Neutrophil (primary cell): ENCODE measurements around the gene CFAP43.

Source experiments
- H3K27ac ChIP-seq: fragments of 200-600 bp; sonication (generic); 2 replicates; pipeline ENCODE4 v1.5.1; 2016; ENCODE audit warnings: mild to moderate bottlenecking, moderate library complexity
- H3K27me3 ChIP-seq: fragments of 200-600 bp; sonication (generic); 2 replicates; pipeline ENCODE4 v1.6.0; 2016; ENCODE audit warnings: mild to moderate bottlenecking
- H3K36me3 ChIP-seq: fragments of 200-600 bp; sonication (generic); 2 replicates; pipeline ENCODE4 v1.5.1; 2017
- H3K4me1 ChIP-seq, 2 experiments: fragments of 200-600 bp in 1 of 2; sonication (generic) in 1 of 2; 1 replicate in 1 of 2; 2 replicates in 1 of 2; pipeline versions ENCODE4 v1.5.1 to v1.6.1; 2013 to 2016; ENCODE audit warnings: low read depth in 1 of 2, low read length in 1 of 2, mild to moderate bottlenecking in 1 of 2, moderate library complexity in 1 of 2; ENCODE audit not compliant: control insufficient read depth in 1 of 2, insufficient read depth in 1 of 2
- H3K4me3 ChIP-seq, 2 experiments: fragments of 200-600 bp in 1 of 2; sonication (generic) in 1 of 2; 1 replicate in 1 of 2; 2 replicates in 1 of 2; pipeline ENCODE4 v1.5.1; 2013 to 2016; ENCODE audit warnings: low read depth in 1 of 2, low read length in 1 of 2, mild to moderate bottlenecking in 1 of 2, moderate library complexity in 1 of 2
- H3K9me3 ChIP-seq: fragments of 200-600 bp; sonication (generic); 2 replicates; pipeline ENCODE4 v1.5.1; 2016
- TF ChIP-seq, protein P1 (sequence below): fragments of 200-600 bp; sonication (generic); IDR thresholded peaks from 2 replicates; pipeline ENCODE4 v1.5.1; 2016; ENCODE audit warnings: antibody characterized with exemption

CFAP43 gene

DNA sequence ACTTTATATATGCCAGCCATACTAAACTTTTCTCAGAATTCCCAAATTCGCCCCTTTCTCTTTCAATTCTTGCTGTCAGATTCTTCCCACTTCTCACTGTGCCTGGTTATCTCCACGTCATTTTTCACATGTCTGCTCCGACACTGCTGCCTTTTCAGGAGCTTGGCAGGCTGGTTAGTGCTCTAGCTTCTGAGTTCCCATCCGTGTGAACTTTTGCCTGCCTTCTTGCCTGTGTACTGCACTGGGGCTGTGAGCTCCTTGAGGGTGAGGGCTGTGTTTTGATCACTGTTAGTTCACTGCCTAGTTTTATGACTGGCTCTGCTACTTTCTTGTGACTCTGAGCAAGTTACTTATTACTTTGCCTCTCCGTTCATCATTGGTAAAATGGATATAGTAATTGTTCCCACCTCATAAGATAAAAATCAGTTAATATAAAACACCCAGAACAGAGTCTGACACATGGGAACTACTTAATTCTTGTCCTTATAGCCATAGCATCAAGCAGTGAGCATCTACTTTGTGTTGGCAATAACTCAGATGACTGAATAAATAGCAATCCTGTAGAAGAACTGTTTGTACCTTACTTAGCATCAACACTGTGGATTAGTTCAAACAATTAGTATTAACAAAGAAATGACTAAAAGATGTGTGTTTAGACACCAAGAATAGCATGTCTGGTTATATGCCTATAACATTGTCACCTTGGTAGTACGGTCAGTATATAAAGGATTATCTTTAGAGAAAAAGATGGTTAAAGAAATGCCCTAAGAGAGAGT, 28.0 kb upstream of the CFAP43 start:
- TF ChIP-seq, protein P1, sequence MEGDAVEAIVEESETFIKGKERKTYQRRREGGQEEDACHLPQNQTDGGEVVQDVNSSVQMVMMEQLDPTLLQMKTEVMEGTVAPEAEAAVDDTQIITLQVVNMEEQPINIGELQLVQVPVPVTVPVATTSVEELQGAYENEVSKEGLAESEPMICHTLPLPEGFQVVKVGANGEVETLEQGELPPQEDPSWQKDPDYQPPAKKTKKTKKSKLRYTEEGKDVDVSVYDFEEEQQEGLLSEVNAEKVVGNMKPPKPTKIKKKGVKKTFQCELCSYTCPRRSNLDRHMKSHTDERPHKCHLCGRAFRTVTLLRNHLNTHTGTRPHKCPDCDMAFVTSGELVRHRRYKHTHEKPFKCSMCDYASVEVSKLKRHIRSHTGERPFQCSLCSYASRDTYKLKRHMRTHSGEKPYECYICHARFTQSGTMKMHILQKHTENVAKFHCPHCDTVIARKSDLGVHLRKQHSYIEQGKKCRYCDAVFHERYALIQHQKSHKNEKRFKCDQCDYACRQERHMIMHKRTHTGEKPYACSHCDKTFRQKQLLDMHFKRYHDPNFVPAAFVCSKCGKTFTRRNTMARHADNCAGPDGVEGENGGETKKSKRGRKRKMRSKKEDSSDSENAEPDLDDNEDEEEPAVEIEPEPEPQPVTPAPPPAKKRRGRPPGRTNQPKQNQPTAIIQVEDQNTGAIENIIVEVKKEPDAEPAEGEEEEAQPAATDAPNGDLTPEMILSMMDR: no peak
- Histone ChIP-seq H3K36me3 (peaks cover 40% of the 10 kb centered on the region), H3K9me3 (no peaks in the 10 kb centered on the region), H3K4me1 (peaks cover 48 to 60% of the 10 kb centered on the region in 2 experiments), H3K27ac (peak overlapping the region; percentile 41), H3K27me3 (no peaks in the 10 kb centered on the region), H3K4me3 (no peak overlapping the region)

DNA sequence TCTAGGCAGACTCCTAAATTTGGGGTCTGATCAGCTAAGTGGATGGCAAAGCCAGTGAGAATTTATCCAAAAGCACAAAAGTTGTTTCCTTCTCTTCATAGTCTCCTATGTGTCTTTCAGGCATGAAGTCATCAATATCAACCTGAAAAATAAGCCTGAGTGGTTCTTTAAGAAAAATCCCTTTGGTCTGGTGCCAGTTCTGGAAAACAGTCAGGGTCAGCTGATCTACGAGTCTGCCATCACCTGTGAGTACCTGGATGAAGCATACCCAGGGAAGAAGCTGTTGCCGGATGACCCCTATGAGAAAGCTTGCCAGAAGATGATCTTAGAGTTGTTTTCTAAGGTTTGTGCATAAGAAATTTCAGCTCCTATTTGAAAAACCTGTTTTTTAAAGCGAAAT, 27.3 kb upstream of the CFAP43 start:
- Histone ChIP-seq H3K36me3 (peaks cover 36% of the 10 kb centered on the region), H3K4me3 (no peak overlapping the region), H3K27ac (peak overlapping the region; percentile 34), H3K4me1 (peaks cover 50 to 63% of the 10 kb centered on the region in 2 experiments), H3K27me3 (no peaks in the 10 kb centered on the region), H3K9me3 (no peaks in the 10 kb centered on the region)
- TF ChIP-seq, protein P1: no peak

DNA sequence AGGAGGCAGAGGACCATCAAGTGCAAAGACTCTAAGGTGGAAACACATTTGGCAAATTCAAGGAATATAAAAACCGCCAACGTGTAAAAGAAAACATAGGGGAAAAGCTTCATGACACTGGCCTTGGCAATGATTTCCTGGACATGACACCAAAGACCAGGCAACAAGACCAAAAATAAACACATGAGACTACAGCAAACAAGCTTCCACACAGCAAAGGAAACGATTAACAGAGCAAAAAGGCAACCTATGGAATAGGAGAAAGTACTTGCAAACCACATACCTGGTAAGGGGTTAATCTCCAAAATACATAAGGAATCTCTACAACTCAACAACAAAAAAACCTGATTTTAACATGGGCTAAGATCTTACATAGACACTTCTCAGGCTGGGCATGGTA, 26.0 kb upstream of the CFAP43 start:
- H3K36me3 ChIP-seq: peaks cover 28% of the 10 kb centered on the region
- TF ChIP-seq, protein P1: no peak
- H3K4me3 ChIP-seq: no peak overlapping the region
- peaks cover 56 to 71% of the 10 kb centered on the region in 2 experiments for H3K4me1 ChIP-seq
- no peaks in the 10 kb centered on the region for H3K9me3 ChIP-seq
- H3K27me3 ChIP-seq: no peaks in the 10 kb centered on the region
- H3K27ac ChIP-seq: no peak overlapping the region

DNA sequence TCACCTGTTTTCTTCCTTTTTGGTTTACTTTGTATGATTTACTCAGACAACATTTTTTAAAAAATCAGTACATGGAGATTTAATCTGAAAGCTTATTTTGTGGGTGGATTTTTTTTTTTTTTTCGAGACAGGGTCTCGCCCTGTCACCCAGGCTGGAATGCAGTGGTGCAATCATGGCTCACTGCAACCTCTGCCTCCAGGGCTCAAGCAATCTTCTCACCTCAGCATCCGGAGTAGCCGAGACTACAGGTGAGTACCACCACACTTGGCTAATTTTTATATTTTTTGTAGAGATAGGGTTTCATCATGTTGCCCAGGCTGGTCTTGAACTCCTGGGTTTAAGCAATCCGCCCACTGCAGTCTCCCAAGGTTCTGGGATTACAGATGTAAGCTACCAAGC, 25.1 kb upstream of the CFAP43 start:
- H3K27me3 ChIP-seq: no peaks in the 10 kb centered on the region
- no peak overlapping the region for H3K4me3 ChIP-seq
- no peaks in the 10 kb centered on the region for H3K9me3 ChIP-seq
- peaks cover 18% of the 10 kb centered on the region for H3K36me3 ChIP-seq
- peak overlapping the region; percentile 86 for H3K27ac ChIP-seq
- H3K4me1 ChIP-seq: peaks cover 56 to 71% of the 10 kb centered on the region in 2 experiments
- TF ChIP-seq, protein P1: no peak

DNA sequence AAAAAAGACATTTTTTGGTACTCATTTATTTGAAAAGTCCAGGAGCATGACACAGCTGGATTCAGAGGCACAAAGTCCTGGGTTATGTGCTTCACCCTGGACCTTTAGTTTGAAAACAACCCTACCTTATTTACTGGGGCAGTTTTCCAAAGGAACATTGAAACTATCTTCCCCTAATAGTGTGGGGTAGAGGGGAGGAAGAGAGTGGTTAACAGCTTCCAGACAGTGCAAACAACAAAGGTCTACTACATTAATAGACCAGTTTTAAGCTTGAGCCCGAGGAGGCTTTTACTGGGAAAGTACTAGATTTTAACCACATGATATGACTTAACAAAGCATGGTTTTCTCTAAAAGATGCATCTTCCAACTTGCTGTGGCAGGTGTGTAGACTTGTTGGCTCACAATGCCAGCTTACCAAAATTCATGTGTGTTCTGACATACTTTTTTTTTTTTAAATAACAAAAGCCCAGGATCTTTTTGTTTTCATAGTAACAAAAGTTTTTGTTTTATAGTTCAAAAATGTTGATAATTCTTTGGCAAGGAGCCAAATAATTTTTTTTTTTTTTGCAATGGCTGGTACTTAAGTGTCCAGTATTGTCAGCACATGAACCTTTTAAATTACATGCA, 24.3 kb upstream of the CFAP43 start:
- H3K27ac ChIP-seq: peak overlapping the region; percentile 86
- H3K9me3 ChIP-seq: no peaks in the 10 kb centered on the region
- H3K36me3 ChIP-seq: peaks cover 10% of the 10 kb centered on the region
- TF ChIP-seq, protein P1: no peak
- peaks cover 56 to 71% of the 10 kb centered on the region in 2 experiments for H3K4me1 ChIP-seq
- no peaks in the 10 kb centered on the region for H3K27me3 ChIP-seq
- peak overlapping the region in 1 of 2 experiments; percentile 88 for H3K4me3 ChIP-seq
